GM23338 (cell line): ENCODE data around the gene FLOT1.

Source experiments
- CTCF ChIP-seq, 2 experiments: fragments of 200-600 bp in 1 of 2; sonication (generic) in 1 of 2; conservative IDR thresholded peaks; 2 replicates each; pipeline versions ENCODE4 v1.5.1 to v1.6.1; 2016 to 2017; ENCODE audit warnings: antibody characterized with exemption in 2 of 2, low read depth in 2 of 2, mild to moderate bottlenecking in 2 of 2, moderate library complexity in 1 of 2
- EZH2 ChIP-seq: fragments of 200-600 bp; sonication (generic); IDR thresholded peaks from one replicate; pipeline ENCODE4 v1.8.0; 2017; ENCODE audit warnings: antibody characterized with exemption, mild to moderate bottlenecking, low read depth; ENCODE audit not compliant: unreplicated experiment
- NANOG ChIP-seq: IDR thresholded peaks from 2 replicates; pipeline ENCODE4 v1.6.1; 2016; ENCODE audit warnings: antibody characterized with exemption, borderline replicate concordance
- POLR2AphosphoS5 ChIP-seq: IDR thresholded peaks from 2 replicates; pipeline ENCODE4 v1.6.1; 2016; ENCODE audit warnings: antibody characterized with exemption, low read depth
- REST ChIP-seq: IDR thresholded peaks from one replicate; pipeline ENCODE4 v1.6.1; 2018; ENCODE audit warnings: antibody characterized with exemption; ENCODE audit not compliant: unreplicated experiment

- TF ChIP-seq CTCF (conservative IDR thresholded peaks at IDR 0.05; ENCODE audit: low read depth in 2 of 2) (no peak), POLR2AphosphoS5 (no peak), EZH2 (no peak), REST (no peak), NANOG (no peak)
Measured at GRCh38 chr6:30683183-30683979, 59.1 kb downstream of the FLOT1 start.
